ENCODE measurements around the gene PDIA5.

DNA sequence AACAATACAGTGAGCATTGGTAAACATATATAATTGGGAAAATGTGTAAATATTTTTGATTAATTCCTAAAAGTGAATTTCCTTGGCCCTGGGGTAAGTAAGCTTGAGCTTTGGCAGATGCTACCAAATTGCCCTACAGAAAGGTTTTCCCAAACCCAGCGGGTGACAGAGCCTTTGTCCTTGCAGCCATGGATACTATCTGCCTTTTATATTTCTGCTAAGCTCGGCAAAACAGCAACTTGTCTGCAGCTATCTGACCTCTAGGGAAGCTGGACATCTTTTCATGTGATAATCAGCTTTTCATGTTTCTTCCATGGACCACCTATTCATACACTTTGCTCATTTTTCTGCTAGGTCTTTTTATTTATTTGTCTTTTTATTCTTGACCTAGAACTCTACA, 70.2 kb downstream of the PDIA5 start:
- TF ChIP-seq, protein P1, sequence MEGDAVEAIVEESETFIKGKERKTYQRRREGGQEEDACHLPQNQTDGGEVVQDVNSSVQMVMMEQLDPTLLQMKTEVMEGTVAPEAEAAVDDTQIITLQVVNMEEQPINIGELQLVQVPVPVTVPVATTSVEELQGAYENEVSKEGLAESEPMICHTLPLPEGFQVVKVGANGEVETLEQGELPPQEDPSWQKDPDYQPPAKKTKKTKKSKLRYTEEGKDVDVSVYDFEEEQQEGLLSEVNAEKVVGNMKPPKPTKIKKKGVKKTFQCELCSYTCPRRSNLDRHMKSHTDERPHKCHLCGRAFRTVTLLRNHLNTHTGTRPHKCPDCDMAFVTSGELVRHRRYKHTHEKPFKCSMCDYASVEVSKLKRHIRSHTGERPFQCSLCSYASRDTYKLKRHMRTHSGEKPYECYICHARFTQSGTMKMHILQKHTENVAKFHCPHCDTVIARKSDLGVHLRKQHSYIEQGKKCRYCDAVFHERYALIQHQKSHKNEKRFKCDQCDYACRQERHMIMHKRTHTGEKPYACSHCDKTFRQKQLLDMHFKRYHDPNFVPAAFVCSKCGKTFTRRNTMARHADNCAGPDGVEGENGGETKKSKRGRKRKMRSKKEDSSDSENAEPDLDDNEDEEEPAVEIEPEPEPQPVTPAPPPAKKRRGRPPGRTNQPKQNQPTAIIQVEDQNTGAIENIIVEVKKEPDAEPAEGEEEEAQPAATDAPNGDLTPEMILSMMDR (IDR thresholded peaks at IDR 0.05) = no peak
- no peak for TF ChIP-seq POLR2A (IDR thresholded peaks at IDR 0.05)
- no peak for TF ChIP-seq EP300 (IDR thresholded peaks at IDR 0.05)
